ENCODE results near the gene ZNF467.

The ZNF467 gene

DNA sequence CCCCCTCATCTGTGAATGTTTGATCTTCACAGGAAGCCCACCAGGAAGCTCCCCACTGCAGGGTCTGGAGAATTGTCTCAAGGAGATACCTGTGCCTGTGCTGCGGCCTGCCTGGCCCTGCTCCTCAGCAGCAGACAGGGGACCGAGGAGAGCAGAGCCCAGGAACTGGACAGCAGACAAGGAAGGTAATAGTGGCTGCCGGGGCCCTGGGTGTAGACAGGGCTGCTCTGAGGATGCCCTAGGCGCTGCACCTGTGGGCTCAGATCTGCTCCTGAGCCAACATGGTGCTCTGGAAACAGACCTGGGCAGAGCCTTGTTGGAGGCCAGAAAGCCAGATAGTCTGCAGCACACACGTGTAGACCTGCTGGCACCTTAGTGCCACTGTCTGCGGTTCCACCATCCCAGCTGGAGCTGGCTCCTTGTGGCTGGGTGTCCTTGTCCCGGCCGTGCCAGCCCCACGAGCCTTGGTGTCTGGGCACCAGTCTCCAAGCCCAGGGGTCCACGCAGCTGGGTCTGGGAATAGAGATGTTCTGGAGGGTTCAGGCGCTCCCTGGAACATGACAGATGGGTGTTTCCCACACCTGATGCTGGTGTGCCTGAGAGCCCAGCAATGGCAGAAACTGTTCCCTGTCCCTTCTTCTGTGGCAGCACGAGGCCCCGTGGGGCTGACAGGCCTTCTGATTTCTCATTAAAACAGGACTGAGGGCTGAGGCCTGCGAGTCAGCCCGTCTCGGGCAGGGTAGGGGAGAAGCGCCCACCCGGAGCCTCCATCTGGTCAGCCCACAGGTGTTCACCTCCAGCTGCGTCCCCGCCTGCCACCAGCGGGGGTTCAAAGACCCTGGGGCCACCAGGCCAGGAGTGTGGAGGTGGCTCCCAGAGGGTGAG, 44.7 kb downstream of the ZNF467 start:
- no peak for DNase-seq (ENCODE audit: low read depth)
- no peak overlapping the region for H3K4me3 ChIP-seq (ENCODE audit: low read depth, low read length)
- TF ChIP-seq, protein P1, sequence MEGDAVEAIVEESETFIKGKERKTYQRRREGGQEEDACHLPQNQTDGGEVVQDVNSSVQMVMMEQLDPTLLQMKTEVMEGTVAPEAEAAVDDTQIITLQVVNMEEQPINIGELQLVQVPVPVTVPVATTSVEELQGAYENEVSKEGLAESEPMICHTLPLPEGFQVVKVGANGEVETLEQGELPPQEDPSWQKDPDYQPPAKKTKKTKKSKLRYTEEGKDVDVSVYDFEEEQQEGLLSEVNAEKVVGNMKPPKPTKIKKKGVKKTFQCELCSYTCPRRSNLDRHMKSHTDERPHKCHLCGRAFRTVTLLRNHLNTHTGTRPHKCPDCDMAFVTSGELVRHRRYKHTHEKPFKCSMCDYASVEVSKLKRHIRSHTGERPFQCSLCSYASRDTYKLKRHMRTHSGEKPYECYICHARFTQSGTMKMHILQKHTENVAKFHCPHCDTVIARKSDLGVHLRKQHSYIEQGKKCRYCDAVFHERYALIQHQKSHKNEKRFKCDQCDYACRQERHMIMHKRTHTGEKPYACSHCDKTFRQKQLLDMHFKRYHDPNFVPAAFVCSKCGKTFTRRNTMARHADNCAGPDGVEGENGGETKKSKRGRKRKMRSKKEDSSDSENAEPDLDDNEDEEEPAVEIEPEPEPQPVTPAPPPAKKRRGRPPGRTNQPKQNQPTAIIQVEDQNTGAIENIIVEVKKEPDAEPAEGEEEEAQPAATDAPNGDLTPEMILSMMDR (IDR thresholded peaks at IDR 0.05; ENCODE audit: insufficient read depth, low read depth, low read length, missing control alignments) = no peak

- no peak for DNase-seq (ENCODE audit: low read depth)
- TF ChIP-seq, protein P1 (IDR thresholded peaks at IDR 0.05; ENCODE audit: insufficient read depth, low read depth, low read length, missing control alignments) = no peak
- H3K4me3 ChIP-seq (ENCODE audit: low read depth, low read length) = no peak overlapping the region
These were observed 45.4 kb downstream of the ZNF467 start for GRCh38 chr7:149727899-149728476.

GRCh38 chr7:149727053-149727898, 46.1 kb downstream of the ZNF467 start:
- H3K4me3 ChIP-seq (ENCODE audit: low read depth, low read length) = no peak overlapping the region
- no peak for DNase-seq (ENCODE audit: low read depth)
- TF ChIP-seq, protein P1 (IDR thresholded peaks at IDR 0.05; ENCODE audit: insufficient read depth, low read depth, low read length, missing control alignments) = no peak

DNA sequence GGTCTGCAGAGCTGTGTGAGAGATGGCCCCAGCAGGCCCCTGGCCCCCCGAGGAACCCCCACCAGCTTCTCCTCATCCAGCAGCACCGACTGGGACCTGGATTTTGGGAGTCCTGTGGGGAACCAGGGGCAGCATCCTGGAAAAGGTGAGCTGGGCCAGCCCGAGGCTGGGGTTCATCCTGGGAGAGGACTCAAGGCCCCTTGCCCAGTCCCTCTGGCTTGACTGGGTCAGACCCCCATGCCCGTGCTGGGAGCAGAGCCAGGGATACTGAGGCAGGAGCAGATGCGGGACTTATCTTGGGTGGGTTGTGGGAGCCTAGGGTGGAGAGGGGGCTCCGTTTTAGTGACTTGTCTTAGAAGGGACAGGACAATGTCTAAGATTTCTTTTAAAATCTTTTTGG, 47.5 kb downstream of the ZNF467 start:
- no peak for DNase-seq (ENCODE audit: low read depth)
- TF ChIP-seq, protein P1 (IDR thresholded peaks at IDR 0.05; ENCODE audit: insufficient read depth, low read depth, low read length, missing control alignments) = no peak
- no peak overlapping the region for H3K4me3 ChIP-seq (ENCODE audit: low read depth, low read length)

DNA sequence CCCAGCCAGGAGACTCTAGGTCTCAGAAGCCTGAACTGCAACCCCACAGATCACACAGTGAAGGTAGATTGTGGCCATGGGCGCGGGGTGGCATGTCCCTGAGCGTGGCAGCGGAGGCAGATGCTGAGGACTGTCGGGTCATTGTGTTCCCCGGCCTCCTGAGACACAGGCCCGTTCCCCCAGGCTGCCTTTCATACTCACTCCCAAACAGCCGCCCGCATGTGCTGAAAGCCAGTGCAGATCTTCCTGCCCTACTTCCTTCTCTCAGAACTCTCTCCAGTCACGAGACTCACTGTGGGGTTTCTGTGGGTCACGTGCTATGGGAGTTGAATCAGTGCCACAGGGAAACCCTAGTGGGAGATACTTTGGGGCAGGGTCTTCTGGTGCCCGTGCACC, 48.0 kb downstream of the ZNF467 start:
- TF ChIP-seq, protein P1 (IDR thresholded peaks at IDR 0.05; ENCODE audit: insufficient read depth, low read depth, low read length, missing control alignments) = no peak
- DNase-seq (ENCODE audit: low read depth) = no peak
- no peak overlapping the region for H3K4me3 ChIP-seq (ENCODE audit: low read depth, low read length)

- DNase-seq (ENCODE audit: low read depth) = no peak
- TF ChIP-seq, protein P1 (IDR thresholded peaks at IDR 0.05; ENCODE audit: insufficient read depth, low read depth, low read length, missing control alignments) = no peak
- no peak overlapping the region for H3K4me3 ChIP-seq (ENCODE audit: low read depth, low read length)
These were observed 48.5 kb downstream of the ZNF467 start for GRCh38 chr7:149724661-149725425.

Measured in GM12865 (cell line).